Liver (tissue), 9 donors: ENCODE measurements around the gene FBXL4. TPM values are rescaled to one million over a fixed set of nuclear protein-coding genes. Genes with fewer than 3 reads are reported as not detected.

Source experiments
- DNase-seq: peaks from one replicate; pipeline ENCODE4 v3.0.0-alpha.2; 2017; ENCODE audit warnings: low spot score
- H3K27ac ChIP-seq, 2 donors: one replicate each; pipeline ENCODE4 v1.7.0; 2013; ENCODE audit warnings: inconsistent platforms in 2 of 2, low read length in 2 of 2, control low read depth in 1 of 2, low read depth in 1 of 2, mild to moderate bottlenecking in 1 of 2
- H3K27me3 ChIP-seq, 4 donors: one replicate each; pipeline versions ENCODE4 v1.6.1 to v1.7.0; 2013; ENCODE audit warnings: low read length in 3 of 4, inconsistent platforms in 1 of 4, mild to moderate bottlenecking in 1 of 4, moderate library complexity in 1 of 4; ENCODE audit not compliant: control insufficient read depth in 4 of 4, insufficient read depth in 4 of 4
- H3K36me3 ChIP-seq, 4 donors: one replicate each; pipeline versions ENCODE4 v1.6.1 to v1.7.0; 2013; ENCODE audit warnings: low read length in 3 of 4, mild to moderate bottlenecking in 3 of 4, low read depth in 1 of 4, moderate library complexity in 1 of 4; ENCODE audit not compliant: control insufficient read depth in 4 of 4, insufficient read depth in 3 of 4
- H3K4me1 ChIP-seq, 4 donors: one replicate each; pipeline versions ENCODE4 v1.6.1 to v1.7.0; 2013; ENCODE audit warnings: low read length in 3 of 4, mild to moderate bottlenecking in 3 of 4, moderate library complexity in 1 of 4; ENCODE audit not compliant: control insufficient read depth in 4 of 4, insufficient read depth in 4 of 4
- H3K4me3 ChIP-seq, 3 donors: one replicate each; pipeline versions ENCODE4 v1.6.1 to v1.7.0; 2013; ENCODE audit warnings: low read length in 3 of 3, control low read depth in 1 of 3, low read depth in 1 of 3, mild to moderate bottlenecking in 1 of 3
- H3K9ac ChIP-seq, 2 donors: one replicate each; pipeline ENCODE4 v1.7.0; 2013; ENCODE audit warnings: low read length in 2 of 2, mild to moderate bottlenecking in 2 of 2, moderate library complexity in 2 of 2, control low read depth in 1 of 2, low read depth in 1 of 2
- H3K9me3 ChIP-seq, 4 donors: one replicate each; pipeline versions ENCODE4 v1.6.1 to v1.7.0; 2013; ENCODE audit warnings: low read length in 3 of 4; ENCODE audit not compliant: control insufficient read depth in 4 of 4
- EGR1 ChIP-seq, 2 donors: IDR thresholded peaks; 2 replicates each; pipeline ENCODE4 v1.6.1; 2016 to 2018; ENCODE audit warnings: antibody characterized with exemption in 2 of 2, low read depth in 2 of 2
- FOXA1 ChIP-seq: IDR thresholded peaks from 2 replicates; pipeline ENCODE4 v1.6.1; 2016; ENCODE audit warnings: antibody characterized with exemption
- FOXA2 ChIP-seq: IDR thresholded peaks from 2 replicates; pipeline ENCODE4 v1.6.1; 2016; ENCODE audit warnings: antibody characterized with exemption
- GABPA ChIP-seq, 2 donors: IDR thresholded peaks in 1 of 2; conservative IDR thresholded peaks in 1 of 2; 2 replicates each; pipeline ENCODE4 v1.6.1; 2016; ENCODE audit warnings: antibody characterized with exemption in 2 of 2, mild to moderate bottlenecking in 1 of 2, moderate library complexity in 1 of 2
- HNF4A ChIP-seq, 2 donors: conservative IDR thresholded peaks; 2 replicates each; pipeline ENCODE4 v1.6.1; 2016; ENCODE audit warnings: antibody characterized with exemption in 2 of 2, mild to moderate bottlenecking in 2 of 2
- HNF4G ChIP-seq: IDR thresholded peaks from 2 replicates; pipeline ENCODE4 v1.6.1; 2016; ENCODE audit warnings: antibody characterized with exemption
- JUND ChIP-seq, 2 donors: IDR thresholded peaks; 2 replicates each; pipeline ENCODE4 v1.6.1; 2016; ENCODE audit warnings: antibody characterized with exemption in 2 of 2
- NR2F2 ChIP-seq: IDR thresholded peaks from 2 replicates; pipeline ENCODE4 v1.6.1; 2016; ENCODE audit warnings: antibody characterized with exemption
- RAD21 ChIP-seq, 2 donors: IDR thresholded peaks; 2 replicates each; pipeline ENCODE4 v1.6.1; 2016; ENCODE audit warnings: antibody characterized with exemption in 2 of 2, mild to moderate bottlenecking in 2 of 2
- REST ChIP-seq: IDR thresholded peaks from 2 replicates; pipeline ENCODE4 v1.6.1; 2016; ENCODE audit warnings: antibody characterized with exemption, mild to moderate bottlenecking
- RXRA ChIP-seq, 2 donors: IDR thresholded peaks; 2 replicates each; pipeline ENCODE4 v1.6.1; 2017 to 2018; ENCODE audit warnings: antibody characterized with exemption in 2 of 2, mild to moderate bottlenecking in 1 of 2
- SP1 ChIP-seq: IDR thresholded peaks from 2 replicates; pipeline ENCODE4 v1.6.1; 2018; ENCODE audit warnings: antibody characterized with exemption, mild to moderate bottlenecking
- TAF1 ChIP-seq: conservative IDR thresholded peaks from 2 replicates; pipeline ENCODE4 v1.6.1; 2016; ENCODE audit warnings: antibody characterized with exemption, mild to moderate bottlenecking
- YY1 ChIP-seq: IDR thresholded peaks from 2 replicates; pipeline ENCODE4 v1.6.1; 2016; ENCODE audit warnings: antibody characterized with exemption, mild to moderate bottlenecking
- ZBTB33 ChIP-seq: IDR thresholded peaks from 2 replicates; pipeline ENCODE4 v1.6.1; 2016; ENCODE audit warnings: antibody characterized with exemption
- polyA plus RNA-seq, 2 donors: library from polyadenylated mRNA; stranded (reverse) in 1 of 2; unstranded in 1 of 2; fragments of 200-250 nt in 1 of 2; fragments of >200 nt in 1 of 2; fragmentation: Nextera tagmentation in 1 of 2; extraction: Ambion mirVana in 1 of 2; gene quantifications; one replicate each; pipeline versions ENCODE4 v1.2.1 to v1.2.3, GENCODE V29; 2013 to 2015
- total RNA-seq, 2 donors: library from RNA; depleted of rRNA; stranded (reverse); fragments of >200 nt; gene quantifications; one replicate each; pipeline ENCODE4 v1.2.3, GENCODE V29; 2014
- TF ChIP-seq, protein P1 (sequence below): IDR thresholded peaks from 2 replicates; pipeline ENCODE4 v1.6.1; 2016; ENCODE audit warnings: antibody characterized with exemption
- TF ChIP-seq, protein P2 (sequence below): fragments of 150-350 bp; IDR thresholded peaks from 2 replicates; pipeline ENCODE4 v1.5.1; 2017; ENCODE audit warnings: improper control_type of control experiment, low read depth, low read length; ENCODE audit not compliant: missing input control
- TF ChIP-seq, protein P3 (sequence below): IDR thresholded peaks from 2 replicates; pipeline ENCODE4 v1.6.1; 2016; ENCODE audit warnings: antibody characterized with exemption
- donor health status: healthy.
- donor health status: healthy.
- donor health status: healthy.
- donor health status: healthy.
- donor health status: healthy.

The FBXL4 gene
- total and polyA plus RNA-seq, 4 donors: 4.1 to 18.8 (median 14.0) TPM

- H3K27me3 ChIP-seq: no peaks in the 10 kb centered on the region
- H3K9me3 ChIP-seq: no peaks in the 10 kb centered on the region
- TF ChIP-seq HNF4G (peak; percentile 53), RXRA (IDR thresholded peaks at IDR 0.05) (peak; percentile 49 to 70), REST (peak; percentile 31), HNF4A (conservative IDR thresholded peaks at IDR 0.05) (peak; percentile 80 to 91), TAF1 (no peak), SP1 (peak; percentile 64), RAD21 (IDR thresholded peaks at IDR 0.05) (peak; percentile 24 to 34), GABPA (IDR thresholded peaks at IDR 0.05 in 1 of 2, conservative IDR thresholded peaks at IDR 0.05 in 1 of 2) (peak in 1 of 2 donors; percentile 31), ZBTB33 (peak; percentile 17), EGR1 (IDR thresholded peaks at IDR 0.05; ENCODE audit: low read depth in 2 of 2) (no peak), JUND (IDR thresholded peaks at IDR 0.05) (peak in 1 of 2 donors; percentile 21), FOXA2 (peak; percentile 44), FOXA1 (peak; percentile 31), NR2F2 (no peak), YY1 (peak; percentile 53)
- TF ChIP-seq, protein P1, sequence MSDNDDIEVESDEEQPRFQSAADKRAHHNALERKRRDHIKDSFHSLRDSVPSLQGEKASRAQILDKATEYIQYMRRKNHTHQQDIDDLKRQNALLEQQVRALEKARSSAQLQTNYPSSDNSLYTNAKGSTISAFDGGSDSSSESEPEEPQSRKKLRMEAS: no peak
- TF ChIP-seq, protein P2, sequence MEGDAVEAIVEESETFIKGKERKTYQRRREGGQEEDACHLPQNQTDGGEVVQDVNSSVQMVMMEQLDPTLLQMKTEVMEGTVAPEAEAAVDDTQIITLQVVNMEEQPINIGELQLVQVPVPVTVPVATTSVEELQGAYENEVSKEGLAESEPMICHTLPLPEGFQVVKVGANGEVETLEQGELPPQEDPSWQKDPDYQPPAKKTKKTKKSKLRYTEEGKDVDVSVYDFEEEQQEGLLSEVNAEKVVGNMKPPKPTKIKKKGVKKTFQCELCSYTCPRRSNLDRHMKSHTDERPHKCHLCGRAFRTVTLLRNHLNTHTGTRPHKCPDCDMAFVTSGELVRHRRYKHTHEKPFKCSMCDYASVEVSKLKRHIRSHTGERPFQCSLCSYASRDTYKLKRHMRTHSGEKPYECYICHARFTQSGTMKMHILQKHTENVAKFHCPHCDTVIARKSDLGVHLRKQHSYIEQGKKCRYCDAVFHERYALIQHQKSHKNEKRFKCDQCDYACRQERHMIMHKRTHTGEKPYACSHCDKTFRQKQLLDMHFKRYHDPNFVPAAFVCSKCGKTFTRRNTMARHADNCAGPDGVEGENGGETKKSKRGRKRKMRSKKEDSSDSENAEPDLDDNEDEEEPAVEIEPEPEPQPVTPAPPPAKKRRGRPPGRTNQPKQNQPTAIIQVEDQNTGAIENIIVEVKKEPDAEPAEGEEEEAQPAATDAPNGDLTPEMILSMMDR: no peak
- TF ChIP-seq, protein P3, sequence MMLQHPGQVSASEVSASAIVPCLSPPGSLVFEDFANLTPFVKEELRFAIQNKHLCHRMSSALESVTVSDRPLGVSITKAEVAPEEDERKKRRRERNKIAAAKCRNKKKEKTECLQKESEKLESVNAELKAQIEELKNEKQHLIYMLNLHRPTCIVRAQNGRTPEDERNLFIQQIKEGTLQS: no peak
- H3K9ac ChIP-seq: no peak overlapping the region
- H3K27ac ChIP-seq: no peak overlapping the region
- peaks cover 2 to 25% (median 7%) of the 10 kb centered on the region in 4 donors for H3K4me1 ChIP-seq
- H3K36me3 ChIP-seq: peaks cover 0 to 6% (median 0%) of the 10 kb centered on the region in 4 donors
- no peak overlapping the region for H3K4me3 ChIP-seq
- DNase-seq: no peak
Observed at GRCh38 chr6:98927534-98927933, 20.2 kb downstream of the FBXL4 start.
